GM21786 (cell line): ENCODE data around the gene CBX8.

Experiments used
- ATAC-seq: cut with Tn5 transposase; IDR thresholded peaks from one replicate; pipeline ENCODE4 v1.9.1; 2021; ENCODE audit not compliant: unreplicated experiment

CBX8 gene

DNA sequence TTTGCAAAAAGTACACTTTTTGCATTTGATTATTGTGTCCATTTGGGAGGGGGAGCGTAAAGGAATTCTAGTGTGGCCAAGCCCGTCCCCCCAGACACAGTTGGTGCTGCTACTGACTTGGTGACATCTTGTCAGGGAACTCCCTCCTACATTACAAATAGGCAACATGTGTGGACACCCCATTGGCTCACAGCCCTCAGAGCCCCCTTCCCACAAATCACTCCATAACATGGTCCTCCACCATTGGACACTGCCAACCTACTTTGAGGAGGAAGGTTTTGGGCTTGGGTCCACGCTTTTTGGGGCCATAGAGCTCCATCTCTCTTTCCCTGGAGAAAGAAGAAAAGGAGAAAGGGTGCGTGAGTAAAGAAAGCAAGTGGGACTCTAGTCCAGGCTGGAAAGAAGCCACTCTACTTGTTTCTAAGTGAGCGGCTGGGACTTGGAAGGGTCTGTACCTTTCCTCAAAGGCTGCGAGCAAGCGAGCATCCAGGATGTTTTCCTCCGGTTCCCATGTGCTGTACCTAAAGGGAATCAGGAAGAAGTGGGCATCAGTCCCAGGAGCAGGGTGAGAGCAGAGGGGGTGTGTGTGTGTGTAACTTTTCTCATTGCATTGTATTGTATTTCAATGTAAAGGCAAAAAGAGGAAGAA, 958 bp downstream of the CBX8 start:
- ATAC-seq, result no peak

DNA sequence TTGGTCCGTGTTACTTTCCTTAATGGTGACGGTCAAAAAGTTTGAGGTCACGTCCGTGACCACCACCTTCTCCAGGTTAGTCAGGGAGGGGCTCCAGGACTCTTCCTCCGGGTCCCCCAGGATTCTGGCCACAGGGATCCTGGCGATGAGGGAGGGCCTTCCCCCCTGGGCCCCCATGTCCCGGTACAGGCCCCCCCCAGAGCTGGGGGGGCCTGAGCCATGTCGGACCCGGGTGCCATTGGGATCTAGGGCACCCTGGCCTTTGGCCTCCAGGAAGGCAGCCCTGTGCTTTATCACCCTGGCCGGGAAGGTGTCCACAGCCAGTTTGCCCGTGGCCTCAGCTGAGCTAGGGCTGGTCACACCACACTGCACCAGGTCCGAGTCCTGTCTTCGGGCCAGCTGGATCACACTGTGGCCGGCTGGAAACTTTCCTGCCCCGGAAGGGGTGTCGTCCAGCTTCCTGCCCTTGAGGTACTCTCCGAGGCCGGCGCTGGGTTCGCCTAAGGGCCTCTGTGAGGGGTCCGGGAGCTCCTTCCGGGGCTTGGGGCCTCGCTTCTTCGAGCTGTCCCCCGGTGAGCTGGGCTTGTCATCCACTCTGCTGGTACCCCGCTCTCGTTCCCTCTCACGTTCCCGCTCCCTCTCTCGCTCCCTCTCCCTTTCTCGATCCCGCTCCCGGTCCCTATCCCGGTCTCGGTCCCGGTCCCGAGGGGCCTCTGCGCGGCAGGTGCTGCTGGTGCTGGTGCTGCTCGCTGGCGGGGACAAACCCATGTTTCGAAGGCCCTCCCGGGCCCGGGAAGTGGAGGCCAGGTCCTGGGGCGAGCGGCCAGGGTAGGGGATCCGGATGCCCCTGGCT, 2.0 kb downstream of the CBX8 start:
- no peak for ATAC-seq

DNA sequence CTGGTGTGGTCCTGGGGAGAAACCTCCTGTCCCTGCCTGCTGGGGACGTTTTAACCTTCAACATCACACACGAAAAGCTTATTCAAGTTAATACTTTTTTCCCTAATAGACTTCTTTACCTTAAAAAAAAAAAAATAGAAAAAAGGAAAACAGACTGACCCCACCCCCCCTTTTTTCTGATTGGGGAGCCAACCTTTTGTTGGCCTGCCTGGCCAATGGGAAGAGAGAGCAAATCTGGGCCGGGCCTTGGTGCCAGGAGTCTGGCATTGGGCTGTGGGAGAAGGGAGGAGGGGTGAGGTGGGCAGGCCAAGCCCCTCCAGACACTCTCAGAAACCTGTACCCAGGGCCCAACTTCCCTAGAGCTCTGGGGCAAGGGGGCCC, 3.0 kb downstream of the CBX8 start:
- no peak for ATAC-seq

DNA sequence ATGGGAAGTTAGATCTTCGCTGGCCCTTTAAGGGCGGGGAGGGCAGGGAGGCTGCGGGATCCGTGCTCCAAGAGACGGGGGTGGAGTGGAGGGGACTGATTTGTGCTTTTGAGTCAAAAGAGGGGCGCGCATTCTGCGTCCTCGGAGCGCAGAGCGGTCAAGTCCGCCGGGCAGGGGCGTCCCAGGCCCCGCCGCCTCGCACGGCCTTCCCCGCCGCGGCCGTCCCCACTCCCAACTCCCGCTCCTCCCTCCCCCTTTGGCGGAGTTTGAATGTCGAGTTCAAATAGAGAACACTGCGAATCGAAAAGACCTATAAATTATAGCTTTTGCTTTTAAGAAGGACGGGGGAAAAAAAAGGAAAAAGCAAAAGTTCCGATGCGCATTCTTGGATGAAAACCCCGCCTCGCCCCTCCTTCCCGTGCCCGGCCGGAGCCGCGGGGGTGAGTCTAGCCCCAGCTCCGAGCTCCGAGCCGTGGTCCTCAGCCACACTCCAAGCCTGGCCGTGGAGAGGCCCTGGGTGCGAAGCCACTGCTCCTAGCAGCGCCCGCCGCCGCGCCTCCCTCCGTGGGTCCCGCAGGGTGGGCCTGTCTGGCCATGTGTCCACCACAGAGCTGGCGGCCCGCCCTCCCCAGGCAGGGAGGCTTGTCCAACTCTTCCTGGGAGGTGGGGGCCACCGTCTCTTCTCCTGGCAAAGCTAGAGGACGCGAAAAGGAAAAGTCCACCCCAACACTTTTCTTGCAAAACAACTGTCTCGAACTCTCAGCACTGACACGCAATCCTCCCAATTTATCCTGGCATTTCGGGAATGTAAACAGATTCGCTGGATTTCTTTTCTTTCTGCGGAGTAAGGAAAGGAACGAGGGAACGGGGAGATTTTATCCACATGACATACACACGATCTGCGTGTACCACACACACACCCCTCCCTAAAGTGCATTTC, 3.6 kb downstream of the CBX8 start:
- no peak for ATAC-seq

DNA sequence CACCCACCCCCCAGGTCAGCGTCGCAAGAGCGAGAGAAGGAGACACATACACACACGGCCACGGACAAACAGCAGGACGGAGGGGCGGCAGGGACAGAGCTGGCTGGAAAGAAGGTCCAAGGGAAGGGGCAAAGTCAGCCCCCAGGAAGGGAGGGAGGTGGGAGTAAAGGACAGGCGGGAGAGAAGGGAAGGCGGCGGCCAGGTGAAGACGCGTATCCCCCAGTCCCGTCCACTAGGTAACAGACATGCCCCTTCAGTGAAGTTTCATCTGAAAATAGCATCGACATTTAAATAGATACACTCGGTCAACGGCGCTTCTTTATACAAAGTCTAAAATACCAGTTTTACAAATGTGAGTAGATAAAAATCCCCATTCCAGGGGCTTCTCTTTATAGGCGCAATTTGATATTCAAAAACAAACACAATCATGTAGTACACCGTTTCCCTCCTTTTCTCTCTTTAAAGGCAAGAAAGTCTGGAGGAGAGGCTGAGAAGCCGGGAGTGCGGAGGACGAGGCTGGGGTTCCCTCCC, 4.5 kb downstream of the CBX8 start:
- ATAC-seq, result no peak

DNA sequence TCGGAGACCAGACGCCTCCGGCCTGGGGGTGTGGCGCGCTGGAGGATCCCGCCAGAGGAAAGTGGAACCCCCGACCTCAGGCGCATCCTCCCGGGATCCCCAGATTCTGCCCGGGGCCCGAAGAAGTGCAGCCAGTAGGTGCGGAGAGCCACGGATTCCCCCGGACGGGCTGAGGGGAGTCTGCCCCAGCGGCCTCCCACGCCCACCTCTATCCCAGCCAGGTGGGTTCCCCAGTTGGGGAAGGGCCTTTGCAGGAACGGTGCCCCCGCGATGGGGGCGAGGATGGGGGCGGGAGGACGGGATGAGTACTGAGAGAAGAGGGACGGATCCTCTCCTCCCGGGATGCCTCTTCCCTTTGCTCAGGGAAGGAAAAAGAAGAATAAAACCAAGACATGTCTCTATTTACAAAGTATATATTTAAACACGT, 5.1 kb downstream of the CBX8 start:
- ATAC-seq, result no peak

DNA sequence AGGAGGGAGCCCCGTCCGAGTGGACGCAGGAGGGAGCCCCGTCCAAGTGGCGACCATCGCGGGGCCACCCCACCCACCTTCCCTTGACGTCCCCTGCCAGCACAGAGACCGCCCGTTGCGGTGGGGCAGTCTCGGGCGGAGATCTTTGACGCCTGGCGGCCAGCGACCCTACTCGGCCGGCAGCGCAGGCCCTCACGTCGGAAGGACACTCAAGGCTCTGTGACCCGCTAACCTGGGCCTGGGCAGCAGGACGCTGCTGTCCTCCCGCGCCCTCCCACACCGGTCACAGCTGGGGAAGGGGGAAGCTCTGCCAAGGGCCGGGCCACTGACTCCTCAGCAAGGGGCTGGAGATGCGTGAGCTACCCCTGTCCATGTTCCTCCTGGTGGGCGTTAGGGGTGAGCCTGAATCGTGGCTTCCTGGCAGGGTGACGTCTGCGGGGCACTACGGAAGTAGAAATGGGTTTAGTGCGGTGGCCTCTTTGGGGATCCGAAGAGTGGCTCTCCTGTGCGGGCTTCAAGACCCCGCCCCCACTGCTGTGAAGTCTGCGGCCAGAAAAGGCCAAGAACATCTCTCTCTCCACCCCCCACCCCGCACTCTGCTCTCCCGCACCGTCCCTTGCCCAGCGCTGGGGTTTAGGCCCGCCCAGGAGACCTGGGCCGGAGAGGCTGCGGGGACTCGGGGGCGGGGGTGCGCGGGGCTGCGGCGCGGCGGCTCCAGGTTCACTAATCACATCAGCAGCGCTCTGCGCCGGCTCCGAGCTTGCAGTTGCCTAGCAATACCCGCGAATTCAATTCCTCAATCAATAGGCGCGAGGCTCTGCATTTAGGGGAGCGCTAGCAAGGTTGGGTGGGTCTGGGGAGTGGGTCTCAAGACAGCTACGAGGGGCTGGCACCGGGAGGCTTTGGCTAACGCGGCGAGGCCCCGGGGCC, 5.8 kb downstream of the CBX8 start:
- no peak for ATAC-seq

DNA sequence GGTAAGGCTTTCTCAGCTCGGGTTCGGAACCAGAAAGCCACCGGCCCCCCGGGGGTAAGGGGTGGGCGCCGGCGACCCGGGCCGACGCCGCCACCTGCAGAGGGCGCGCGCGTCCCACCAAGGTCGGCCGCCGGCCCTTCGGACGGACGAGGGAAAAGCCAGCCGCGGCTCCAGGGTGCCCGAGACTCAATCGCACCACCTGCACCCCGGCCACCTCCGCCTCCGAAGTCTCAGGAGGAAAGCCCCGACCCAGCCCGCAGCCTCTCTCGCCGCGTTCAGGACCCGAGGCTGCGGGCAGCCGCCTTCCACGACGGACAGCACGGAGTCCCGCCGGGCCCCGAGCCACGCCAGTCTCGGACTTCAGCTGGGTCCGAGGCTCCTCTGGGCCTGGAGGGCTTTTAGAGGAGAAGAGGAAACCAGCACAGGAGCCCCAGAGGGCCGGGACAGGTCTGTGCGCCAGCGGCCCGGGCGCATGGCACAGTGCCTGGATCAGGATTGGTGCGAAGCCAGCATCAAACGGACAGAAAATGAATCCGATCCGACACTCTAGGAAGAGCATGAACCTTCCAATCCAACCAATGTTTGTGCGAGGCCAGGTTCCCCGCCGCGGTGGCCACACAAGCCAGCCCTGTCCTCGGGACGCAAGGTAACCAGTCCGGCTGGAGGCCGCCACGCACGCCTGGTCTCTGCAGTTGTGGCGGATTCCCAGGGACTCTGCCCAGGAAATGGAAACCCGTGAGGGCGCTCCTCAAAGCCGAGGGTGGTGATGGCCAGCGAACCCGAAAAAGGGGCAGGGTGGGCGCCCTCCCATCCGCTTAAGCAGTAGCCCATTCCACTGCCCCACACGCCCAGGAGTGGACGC, 6.7 kb downstream of the CBX8 start:
- ATAC-seq, result no peak

DNA sequence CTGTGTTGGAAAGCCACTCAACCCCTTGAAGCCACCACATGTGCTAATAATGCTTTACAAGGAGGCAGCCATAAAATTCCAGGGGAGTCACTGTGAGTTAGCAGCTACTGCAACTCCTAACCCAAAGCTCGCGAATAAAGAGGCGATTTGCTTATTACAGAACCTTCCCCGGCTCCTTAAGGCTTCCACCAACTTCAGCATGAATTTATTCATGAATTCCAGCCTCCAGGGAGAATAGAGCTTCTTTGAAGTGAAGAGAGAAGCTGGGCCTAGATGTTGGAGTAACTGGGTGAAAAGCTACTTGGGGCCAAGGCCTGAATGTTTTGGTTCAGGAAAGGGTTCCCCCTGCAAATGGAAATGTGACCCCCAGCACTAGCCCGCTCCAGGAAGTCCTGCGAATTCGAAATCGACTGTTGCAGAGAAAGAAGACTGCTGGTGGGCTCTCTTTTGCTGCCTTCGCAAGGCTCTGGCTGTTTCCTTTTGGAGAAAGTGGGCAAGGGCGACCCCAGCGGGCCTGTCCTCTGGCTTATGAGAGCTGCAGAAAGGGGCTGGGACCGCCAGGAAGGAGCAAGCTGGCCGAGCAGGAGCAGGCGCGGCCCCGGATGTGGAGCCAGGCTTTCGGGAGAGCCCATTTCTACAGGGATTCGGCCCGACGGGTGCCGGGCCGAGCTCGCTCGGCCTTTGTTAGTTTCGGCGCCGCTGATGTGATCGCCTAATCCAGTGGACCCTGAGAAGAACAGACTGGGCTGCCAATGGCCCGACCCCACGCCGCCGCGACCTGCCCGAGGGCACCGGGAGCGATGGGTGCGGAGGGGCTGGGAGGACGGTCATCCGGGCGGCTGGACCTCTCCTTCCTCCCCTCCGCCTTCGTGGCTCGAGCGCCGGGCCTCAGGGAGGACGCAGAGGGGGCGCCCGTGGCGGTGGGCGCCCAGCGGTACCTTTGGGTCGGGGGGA, 7.6 kb downstream of the CBX8 start:
- no peak for ATAC-seq

DNA sequence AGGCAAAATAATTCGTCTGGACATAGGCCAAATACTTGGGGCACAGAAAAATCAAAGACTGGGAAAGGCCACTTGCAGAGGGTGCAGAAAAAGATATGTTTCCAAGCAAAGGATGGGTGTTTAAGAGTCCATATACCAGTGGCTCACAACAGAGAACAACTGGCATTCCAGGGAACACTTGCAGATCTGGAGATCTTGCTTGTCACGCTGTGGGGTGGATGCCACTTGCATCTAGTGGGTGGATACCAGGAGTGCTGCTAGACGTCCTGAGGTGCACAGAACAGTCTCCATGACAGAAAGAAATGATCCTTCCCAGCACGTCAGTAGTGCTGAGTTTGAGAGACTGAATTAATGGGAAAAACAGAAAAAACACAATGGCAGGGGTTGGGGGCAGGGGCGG, 8.4 kb downstream of the CBX8 start:
- ATAC-seq, result no peak

DNA sequence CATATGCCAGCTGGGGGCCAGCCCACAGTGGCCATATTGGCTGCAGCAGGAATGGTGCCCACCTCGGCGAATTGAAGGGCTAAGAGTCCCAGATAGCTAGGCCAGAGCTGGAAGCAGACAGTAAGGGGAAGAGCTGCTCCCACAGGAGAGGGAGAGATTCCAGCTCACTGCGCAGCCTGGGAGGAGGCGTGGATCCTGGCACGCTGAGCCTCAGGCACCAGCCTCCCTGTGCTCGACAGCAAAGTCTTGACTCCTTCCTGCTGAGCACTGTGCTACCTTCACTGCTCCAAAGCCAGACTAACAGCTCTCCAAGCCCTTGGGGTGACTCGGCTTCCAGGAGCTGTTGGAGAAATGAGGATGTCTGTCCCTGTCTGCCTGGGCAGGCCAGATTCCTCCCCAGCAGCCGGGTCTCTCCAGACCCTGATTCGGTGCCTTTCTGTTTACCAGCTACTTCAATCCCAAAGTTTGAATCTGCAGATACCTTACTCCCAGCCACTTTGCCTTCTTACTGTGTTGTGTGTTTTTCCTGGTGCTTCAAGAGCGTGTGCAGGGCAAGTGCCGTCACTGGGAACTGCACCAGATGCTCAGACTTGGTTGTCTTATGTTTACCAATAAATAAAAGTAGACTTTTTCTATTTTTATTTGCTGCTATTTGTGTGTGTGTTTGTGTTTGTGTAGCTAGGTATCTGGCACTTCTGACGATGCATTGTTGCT, 9.8 kb downstream of the CBX8 start:
- ATAC-seq, result no peak

DNA sequence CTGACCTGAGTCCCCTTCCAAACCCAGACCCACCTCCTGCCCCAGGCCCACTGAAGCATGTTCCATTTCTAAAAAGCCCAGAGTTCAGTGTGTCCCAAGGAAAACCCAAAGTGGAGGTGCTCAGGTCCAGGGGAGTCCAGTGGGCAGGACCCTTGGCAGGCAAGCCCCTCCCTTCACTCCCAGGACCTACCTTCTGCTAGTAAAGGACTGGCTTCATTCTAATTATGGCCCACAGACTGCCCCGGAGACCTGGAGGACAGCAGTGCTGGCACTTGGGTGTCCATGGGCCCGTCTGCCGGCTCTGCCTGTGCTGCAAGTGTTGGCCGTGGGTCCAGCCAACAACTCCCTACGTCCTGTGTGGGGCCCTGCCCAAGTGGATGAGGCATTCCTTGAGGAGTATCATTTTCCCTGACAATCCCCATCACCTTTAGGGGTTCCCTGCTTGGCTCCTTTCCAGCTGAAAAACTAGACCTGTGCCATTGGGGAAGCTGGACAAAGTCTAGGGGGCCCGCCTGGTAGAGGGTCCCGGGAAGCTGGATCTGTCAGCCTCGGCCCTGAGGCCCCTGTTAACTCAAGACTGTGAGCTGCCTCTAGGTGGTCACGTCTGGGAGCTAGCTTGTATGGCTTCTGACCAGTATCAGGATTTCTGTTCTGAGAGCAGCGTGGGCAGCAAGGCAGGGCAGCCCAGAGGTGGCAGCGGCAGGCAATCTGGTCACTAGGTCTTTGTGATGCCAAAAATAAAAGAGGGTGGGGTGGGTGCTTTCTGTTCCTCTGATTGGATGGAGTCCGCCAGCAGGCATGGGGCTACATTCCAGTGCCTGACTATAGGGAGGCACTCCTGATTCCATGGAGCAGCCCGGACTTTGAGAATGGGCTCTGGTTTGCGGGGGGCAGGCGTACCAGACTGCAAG, 10.7 kb downstream of the CBX8 start:
- ATAC-seq, result no peak

DNA sequence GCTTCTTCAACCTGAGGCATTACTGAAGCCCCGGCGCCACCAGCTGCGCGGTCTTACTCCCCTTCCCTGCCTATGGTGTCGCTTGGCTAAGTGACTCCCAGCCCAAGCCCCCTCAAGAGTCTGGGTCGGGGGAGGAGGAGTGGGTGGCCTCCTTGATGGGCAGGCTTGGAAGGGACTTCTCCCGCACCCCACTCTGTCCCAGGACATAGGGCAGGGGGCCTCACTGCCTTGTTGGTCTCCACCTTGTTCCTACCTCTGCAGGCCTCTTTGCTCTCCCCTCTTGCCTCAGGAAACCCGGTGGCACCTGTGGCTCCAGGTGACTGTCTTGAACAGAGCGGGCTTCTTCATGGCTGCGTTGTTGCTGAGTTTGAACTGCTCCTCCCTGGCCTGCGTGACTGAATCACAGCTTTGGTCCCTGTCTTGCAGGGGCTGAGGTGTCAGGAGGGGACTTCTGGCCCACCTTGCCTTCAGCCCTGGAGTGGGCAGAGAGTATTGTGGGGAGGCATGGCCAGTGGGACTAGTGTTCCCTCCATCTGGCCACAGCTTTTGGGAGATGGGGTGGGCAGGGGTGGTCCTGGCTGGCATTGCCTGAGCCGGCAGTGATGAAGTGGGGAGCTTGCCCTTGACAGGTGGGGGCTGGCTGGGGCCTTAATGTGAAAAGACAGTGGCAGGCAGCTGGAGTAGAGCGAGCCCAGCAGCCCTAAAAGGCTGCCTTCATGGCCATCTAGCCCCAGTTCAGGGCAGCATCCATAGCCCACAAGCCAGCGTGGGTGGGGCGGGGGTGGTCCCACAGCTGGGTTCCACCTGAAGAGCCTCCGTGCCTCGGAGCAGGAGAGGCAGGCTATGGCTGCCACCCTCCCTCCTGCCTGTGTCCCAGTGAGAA, 11.6 kb downstream of the CBX8 start:
- no peak for ATAC-seq

DNA sequence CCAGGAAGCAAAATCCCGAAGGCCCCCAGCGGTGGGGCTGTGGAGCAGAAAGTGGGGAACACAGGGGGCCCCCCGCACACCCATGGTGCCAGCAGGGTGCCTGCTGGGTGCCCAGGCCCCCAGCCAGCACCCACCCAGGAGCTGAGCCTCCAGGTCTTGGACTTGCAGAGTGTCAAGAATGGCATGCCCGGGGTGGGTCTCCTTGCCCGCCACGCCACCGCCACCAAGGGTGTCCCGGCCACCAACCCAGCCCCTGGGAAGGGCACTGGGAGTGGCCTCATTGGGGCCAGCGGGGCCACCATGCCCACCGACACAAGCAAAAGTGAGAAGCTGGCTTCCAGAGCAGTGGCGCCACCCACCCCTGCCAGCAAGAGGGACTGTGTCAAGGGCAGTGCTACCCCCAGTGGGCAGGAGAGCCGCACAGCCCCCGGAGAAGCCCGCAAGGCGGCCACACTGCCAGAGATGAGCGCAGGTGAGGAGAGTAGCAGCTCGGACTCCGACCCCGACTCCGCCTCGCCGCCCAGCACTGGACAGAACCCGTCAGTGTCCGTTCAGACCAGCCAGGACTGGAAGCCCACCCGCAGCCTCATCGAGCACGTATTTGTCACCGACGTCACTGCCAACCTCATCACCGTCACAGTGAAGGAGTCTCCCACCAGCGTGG, 12.4 kb downstream of the CBX8 start:
- ATAC-seq, result no peak

DNA sequence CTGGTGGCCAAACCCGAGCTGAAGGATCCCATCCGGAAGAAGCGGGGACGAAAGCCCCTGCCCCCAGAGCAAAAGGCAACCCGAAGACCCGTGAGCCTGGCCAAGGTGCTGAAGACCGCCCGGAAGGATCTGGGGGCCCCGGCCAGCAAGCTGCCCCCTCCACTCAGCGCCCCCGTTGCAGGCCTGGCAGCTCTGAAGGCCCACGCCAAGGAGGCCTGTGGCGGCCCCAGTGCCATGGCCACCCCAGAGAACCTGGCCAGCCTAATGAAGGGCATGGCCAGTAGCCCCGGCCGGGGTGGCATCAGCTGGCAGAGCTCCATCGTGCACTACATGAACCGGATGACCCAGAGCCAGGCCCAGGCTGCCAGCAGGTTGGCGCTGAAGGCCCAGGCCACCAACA, 13.0 kb downstream of the CBX8 start:
- no peak for ATAC-seq
